Mesenchymal stem cell (in vitro differentiated cells and primary cell): ENCODE data around the gene CLN5.

Experiments
- DNase-seq: peaks from one replicate; pipeline ENCODE4 v3.0.0-alpha.2; 2013
- H2AFZ ChIP-seq: one replicate; pipeline ENCODE4 v1.6.1; 2013; ENCODE audit warnings: low read depth, mild to moderate bottlenecking, control low read depth, inconsistent platforms, low read length, moderate library complexity
- H2AK5ac ChIP-seq: 2 replicates; pipeline ENCODE4 v1.6.1; 2013; ENCODE audit warnings: low read length, moderate library complexity, mild to moderate bottlenecking, inconsistent platforms; ENCODE audit not compliant: severe bottlenecking
- H2BK120ac ChIP-seq: one replicate; pipeline ENCODE4 v1.6.1; 2013; ENCODE audit warnings: low read depth, mild to moderate bottlenecking, inconsistent platforms, low read length, moderate library complexity
- H2BK12ac ChIP-seq, 2 experiments: one replicate each; pipeline ENCODE4 v1.6.1; 2013; ENCODE audit warnings: inconsistent platforms in 2 of 2, low read length in 2 of 2, mild to moderate bottlenecking in 2 of 2, moderate library complexity in 2 of 2, control low read depth in 1 of 2
- H2BK15ac ChIP-seq: one replicate; pipeline ENCODE4 v1.6.1; 2013; ENCODE audit warnings: mild to moderate bottlenecking, low read depth, inconsistent platforms; ENCODE audit not compliant: poor library complexity, severe bottlenecking
- H2BK5ac ChIP-seq: 2 replicates; pipeline ENCODE4 v1.6.1; 2013; ENCODE audit warnings: low read depth, mild to moderate bottlenecking, low read length, control low read depth, inconsistent platforms; ENCODE audit not compliant: poor library complexity, severe bottlenecking
- H3K14ac ChIP-seq, 2 experiments: one replicate each; pipeline ENCODE4 v1.6.1; 2013; ENCODE audit warnings: inconsistent platforms in 2 of 2, low read length in 2 of 2, control low read depth in 1 of 2, mild to moderate bottlenecking in 1 of 2, moderate library complexity in 1 of 2
- H3K18ac ChIP-seq, 2 experiments: one replicate each; pipeline ENCODE4 v1.6.1; 2013; ENCODE audit warnings: inconsistent platforms in 2 of 2, low read length in 2 of 2, control low read depth in 1 of 2, low read depth in 1 of 2, mild to moderate bottlenecking in 1 of 2
- H3K23ac ChIP-seq, 2 experiments: one replicate each; pipeline ENCODE4 v1.6.1; 2013; ENCODE audit warnings: inconsistent platforms in 2 of 2, low read length in 2 of 2, mild to moderate bottlenecking in 2 of 2, moderate library complexity in 2 of 2, control low read depth in 1 of 2
- H3K27ac ChIP-seq: 2 replicates; pipeline ENCODE4 v1.5.1; 2013; ENCODE audit warnings: mild to moderate bottlenecking, moderate library complexity, low read length, control low read depth, inconsistent platforms; ENCODE audit not compliant: poor library complexity, severe bottlenecking
- H3K27me3 ChIP-seq, 2 experiments: 2 replicates each; pipeline versions ENCODE4 v1.6.1 to v1.7.0; 2013; ENCODE audit warnings: low read length in 2 of 2, mild to moderate bottlenecking in 2 of 2, moderate library complexity in 2 of 2, control low read depth in 1 of 2, inconsistent platforms in 1 of 2; ENCODE audit not compliant: control insufficient read depth in 1 of 2, insufficient read depth in 1 of 2
- H3K36me3 ChIP-seq, 2 experiments: 2 replicates each; pipeline versions ENCODE4 v1.6.1 to v1.7.0; 2013; ENCODE audit warnings: low read length in 2 of 2, control low read depth in 1 of 2, inconsistent platforms in 1 of 2, low read depth in 1 of 2, mild to moderate bottlenecking in 1 of 2; ENCODE audit not compliant: insufficient read depth in 2 of 2, control insufficient read depth in 1 of 2
- H3K4ac ChIP-seq, 2 experiments: one replicate each; pipeline ENCODE4 v1.6.1; 2013; ENCODE audit warnings: inconsistent platforms in 2 of 2, low read length in 2 of 2, mild to moderate bottlenecking in 2 of 2, moderate library complexity in 2 of 2, control low read depth in 1 of 2, low read depth in 1 of 2
- H3K4me1 ChIP-seq: 2 replicates; pipeline ENCODE4 v1.6.1; 2013; ENCODE audit warnings: low read depth, low read length, control low read depth; ENCODE audit not compliant: control insufficient read depth, insufficient read depth
- H3K4me2 ChIP-seq: 2 replicates; pipeline ENCODE4 v1.6.1; 2013; ENCODE audit warnings: low read length, mild to moderate bottlenecking, inconsistent platforms; ENCODE audit not compliant: poor library complexity, severe bottlenecking
- H3K4me3 ChIP-seq, 2 experiments: 2 replicates each; pipeline versions ENCODE4 v1.5.1 to v1.7.0; 2013; ENCODE audit warnings: low read length in 2 of 2, mild to moderate bottlenecking in 2 of 2, control low read depth in 1 of 2, low read depth in 1 of 2; ENCODE audit not compliant: insufficient read depth in 1 of 2
- H3K79me1 ChIP-seq: replicated peaks from 2 replicates; pipeline ENCODE4 v1.6.1; 2013; ENCODE audit warnings: mild to moderate bottlenecking, control low read depth, low read length, inconsistent platforms; ENCODE audit not compliant: poor library complexity, severe bottlenecking
- H3K9ac ChIP-seq: 2 replicates; pipeline ENCODE4 v1.7.0; 2013; ENCODE audit warnings: mild to moderate bottlenecking, low read length, moderate library complexity
- H3K9me3 ChIP-seq: 2 replicates; pipeline ENCODE4 v1.7.0; 2013; ENCODE audit warnings: mild to moderate bottlenecking, low read length; ENCODE audit not compliant: control insufficient read depth
- H4K8ac ChIP-seq: one replicate; pipeline ENCODE4 v1.6.1; 2013; ENCODE audit warnings: inconsistent platforms, mild to moderate bottlenecking, low read length, moderate library complexity
- H4K91ac ChIP-seq: one replicate; pipeline ENCODE4 v1.6.1; 2013; ENCODE audit warnings: mild to moderate bottlenecking, low read length, inconsistent platforms
- WGBS: methylation state at CpG from one replicate; pipeline ENCODE4 v1.1.7; 2013; ENCODE audit warnings: mixed read lengths; 5-methylcytosine and 5-hydroxymethylcytosine counted together

The CLN5 gene

GRCh38 chr13:77038907-77039480 lies 47.1 kb downstream of the CLN5 start:
- DNase-seq: no peak
- Histone ChIP-seq H3K79me1 (no peaks in the 10 kb centered on the region), H3K4me3 (no peak overlapping the region), H3K9ac (no peak overlapping the region), H2AK5ac (no peak overlapping the region), H2AFZ (no peak overlapping the region), H2BK120ac (no peak overlapping the region), H3K14ac (no peak overlapping the region), H3K27me3 (no peaks in the 10 kb centered on the region), H3K23ac (no peak overlapping the region), H2BK12ac (no peak overlapping the region), H3K27ac (no peak overlapping the region), H3K4ac (no peak overlapping the region), H3K4me1 (no peaks in the 10 kb centered on the region), H3K18ac (no peak overlapping the region), H3K4me2 (no peak overlapping the region), H2BK15ac (no peak overlapping the region), H4K91ac (no peak overlapping the region), H4K8ac (no peak overlapping the region), H3K9me3 (no peaks in the 10 kb centered on the region), H2BK5ac (no peak overlapping the region), H3K36me3 (peaks cover under 1 to 8% of the 10 kb centered on the region in 2 experiments)
- no CpG with 5 or more reads among the region's 5 CpGs for WGBS

DNA sequence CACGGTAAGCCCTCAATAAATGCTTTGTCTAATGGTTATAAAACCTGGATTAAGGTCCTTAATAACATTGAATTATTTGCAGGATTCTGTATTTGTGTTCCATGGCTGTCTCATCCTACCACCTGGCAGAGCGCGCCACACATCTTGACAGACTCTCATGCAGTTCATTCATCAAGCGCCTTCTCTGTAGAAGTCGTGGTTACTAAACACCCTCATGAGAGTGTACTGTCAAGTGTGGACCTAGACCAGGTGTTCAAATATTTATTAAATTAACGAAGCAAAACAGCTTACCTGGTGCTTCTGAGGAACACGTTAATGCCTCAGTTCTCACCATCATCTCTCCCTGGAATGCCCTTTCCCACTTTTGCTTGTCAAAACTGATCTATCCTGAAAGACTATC lies 48.2 kb downstream of the CLN5 start:
- Histone ChIP-seq H4K91ac (no peak overlapping the region), H3K18ac (no peak overlapping the region), H3K9ac (no peak overlapping the region), H3K4me3 (no peak overlapping the region), H3K9me3 (no peaks in the 10 kb centered on the region), H3K4ac (no peak overlapping the region), H3K79me1 (no peaks in the 10 kb centered on the region), H2BK120ac (no peak overlapping the region), H3K4me1 (no peaks in the 10 kb centered on the region), H3K36me3 (peaks cover 3 to 15% of the 10 kb centered on the region in 2 experiments), H3K27ac (no peak overlapping the region), H4K8ac (no peak overlapping the region), H3K23ac (no peak overlapping the region), H3K14ac (no peak overlapping the region), H2BK5ac (no peak overlapping the region), H2AFZ (no peak overlapping the region), H3K27me3 (no peaks in the 10 kb centered on the region), H2AK5ac (no peak overlapping the region), H2BK12ac (no peak overlapping the region), H3K4me2 (no peak overlapping the region), H2BK15ac (no peak overlapping the region)
- 95% methylated on average over 6 of the region's 7 CpGs for WGBS
- DNase-seq: no peak

- no peaks in the 10 kb centered on the region for H3K9me3 ChIP-seq
- H3K23ac ChIP-seq: no peak overlapping the region
- H2BK5ac ChIP-seq: no peak overlapping the region
- no peak overlapping the region for H2BK12ac ChIP-seq
- H3K4ac ChIP-seq: no peak overlapping the region
- H3K4me1 ChIP-seq: no peaks in the 10 kb centered on the region
- no peak overlapping the region for H4K91ac ChIP-seq
- no peak overlapping the region for H3K18ac ChIP-seq
- H3K14ac ChIP-seq: no peak overlapping the region
- 96% methylated on average over 9 of the region's 9 CpGs for WGBS
- no peak overlapping the region for H2AK5ac ChIP-seq
- H3K4me2 ChIP-seq: no peak overlapping the region
- H4K8ac ChIP-seq: no peak overlapping the region
- H3K27me3 ChIP-seq: no peaks in the 10 kb centered on the region
- H2BK120ac ChIP-seq: no peak overlapping the region
- H3K9ac ChIP-seq: no peak overlapping the region
- H3K4me3 ChIP-seq: no peak overlapping the region
- H3K79me1 ChIP-seq: no peaks in the 10 kb centered on the region
- no peak for DNase-seq
- no peak overlapping the region for H3K27ac ChIP-seq
- peaks cover 3 to 22% of the 10 kb centered on the region in 2 experiments for H3K36me3 ChIP-seq
- H2AFZ ChIP-seq: no peak overlapping the region
- H2BK15ac ChIP-seq: no peak overlapping the region
These were observed 49.0 kb downstream of the CLN5 start for GRCh38 chr13:77040835-77041234.

DNA sequence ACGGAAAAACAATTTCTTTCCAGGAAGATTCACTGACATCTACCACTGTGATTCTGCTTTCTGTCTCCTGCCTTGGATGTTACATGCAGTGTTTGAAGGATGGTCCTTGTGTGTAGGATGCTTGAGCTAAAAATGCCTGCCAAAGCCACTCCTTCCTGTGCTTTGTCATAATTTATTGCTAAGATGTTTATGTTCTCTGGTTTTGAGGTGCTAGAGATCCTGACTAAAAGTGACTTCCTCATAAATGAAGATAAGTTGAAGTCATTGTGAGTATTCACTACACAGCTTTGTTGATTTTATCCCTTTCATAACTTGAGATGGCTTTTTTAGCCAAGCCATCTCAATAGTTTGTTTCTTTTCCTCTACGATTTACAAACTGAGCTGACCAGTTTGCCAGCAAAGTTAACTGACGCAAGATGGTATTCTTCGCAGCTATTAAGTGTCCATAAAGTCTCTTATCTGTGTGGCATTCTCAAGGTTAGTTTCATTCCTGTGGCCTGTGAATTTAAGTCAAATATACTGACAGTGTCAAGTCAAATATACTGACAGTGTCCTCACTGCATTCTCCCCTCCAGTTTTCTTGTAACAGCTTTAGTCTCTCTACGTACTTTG lies 50.8 kb downstream of the CLN5 start:
- Histone ChIP-seq H3K4me3 (no peak overlapping the region), H3K4ac (no peak overlapping the region), H2AK5ac (no peak overlapping the region), H4K91ac (no peak overlapping the region), H3K9me3 (no peaks in the 10 kb centered on the region), H3K79me1 (no peaks in the 10 kb centered on the region), H2AFZ (no peak overlapping the region), H3K23ac (no peak overlapping the region), H3K27ac (no peak overlapping the region), H3K14ac (no peak overlapping the region), H2BK120ac (no peak overlapping the region), H4K8ac (no peak overlapping the region), H2BK5ac (no peak overlapping the region), H3K27me3 (no peaks in the 10 kb centered on the region), H3K4me1 (no peaks in the 10 kb centered on the region), H2BK12ac (no peak overlapping the region), H2BK15ac (no peak overlapping the region), H3K9ac (no peak overlapping the region), H3K4me2 (no peak overlapping the region), H3K36me3 (peaks cover 9 to 37% of the 10 kb centered on the region in 2 experiments), H3K18ac (no peak overlapping the region)
- 32% methylated on average over 5 of the region's 5 CpGs for WGBS
- peak; percentile 62 for DNase-seq
